SJSA1 (cell line): ENCODE measurements around the gene IL1RN. TPM values are rescaled to one million over a fixed set of nuclear protein-coding genes. Genes with fewer than 3 reads are reported as not detected.

Experiments
- DNase-seq, 2 experiments: peaks; one replicate each; pipeline ENCODE4 v3.0.0-alpha.2; 2015 to 2020; ENCODE audit warnings: low spot score in 2 of 2, low read depth in 1 of 2
- H3K27ac ChIP-seq: fragments of 250-450 bp; sonication (Bioruptor Pico); 2 replicates; pipeline ENCODE4 v1.5.1; 2020; ENCODE audit warnings: mild to moderate bottlenecking, moderate library complexity
- H3K27me3 ChIP-seq: fragments of 250-450 bp; sonication (Bioruptor Pico); replicated peaks from 2 replicates; pipeline ENCODE4 v1.5.1; 2020; ENCODE audit warnings: mild to moderate bottlenecking, moderate library complexity
- H3K36me3 ChIP-seq: fragments of 250-450 bp; sonication (Bioruptor Pico); 2 replicates; pipeline ENCODE4 v1.5.1; 2020; ENCODE audit warnings: mild to moderate bottlenecking
- H3K4me1 ChIP-seq: fragments of 250-450 bp; sonication (Bioruptor Pico); replicated peaks from 2 replicates; pipeline ENCODE4 v1.6.1; 2021; ENCODE audit warnings: mild to moderate bottlenecking
- H3K4me3 ChIP-seq: fragments of 250-450 bp; sonication (Bioruptor Pico); 2 replicates; pipeline ENCODE4 v1.5.1; 2020; ENCODE audit warnings: mild to moderate bottlenecking
- H3K9me3 ChIP-seq: fragments of 250-450 bp; sonication (Bioruptor Pico); replicated peaks from 2 replicates; pipeline ENCODE4 v1.5.1; 2020; ENCODE audit warnings: mild to moderate bottlenecking
- total RNA-seq: library from RNA; depleted of rRNA; stranded (reverse); fragments of >200 nt; shearing (Covaris generic); gene quantifications from 2 replicates; pipeline ENCODE4 v1.2.3, GENCODE V29; 2014; rRNA removed

IL1RN gene
- total RNA-seq, 1 experiment from 2014 or later, result not detected

- no peaks in the 10 kb centered on the region for H3K9me3 ChIP-seq
- H3K4me1 ChIP-seq, result no peaks in the 10 kb centered on the region
- no peaks in the 10 kb centered on the region for H3K36me3 ChIP-seq
- DNase-seq, result no peak
- no peak overlapping the region for H3K4me3 ChIP-seq
- no peaks in the 10 kb centered on the region for H3K27me3 ChIP-seq
- H3K27ac ChIP-seq, result no peak overlapping the region
These were observed 54.1 kb downstream of the IL1RN start for GRCh38 chr2:113181258-113182051.

GRCh38 chr2:113182471-113183260 is 55.3 kb downstream of the IL1RN start:
- no peak overlapping the region for H3K4me3 ChIP-seq
- no peaks in the 10 kb centered on the region for H3K36me3 ChIP-seq
- H3K9me3 ChIP-seq, result no peaks in the 10 kb centered on the region
- no peaks in the 10 kb centered on the region for H3K4me1 ChIP-seq
- no peak for DNase-seq
- H3K27ac ChIP-seq, result no peak overlapping the region
- no peaks in the 10 kb centered on the region for H3K27me3 ChIP-seq

- Histone ChIP-seq H3K4me1 (no peaks in the 10 kb centered on the region), H3K9me3 (no peaks in the 10 kb centered on the region), H3K4me3 (no peak overlapping the region), H3K27me3 (no peaks in the 10 kb centered on the region), H3K36me3 (no peaks in the 10 kb centered on the region), H3K27ac (no peak overlapping the region)
- DNase-seq, result no peak
These were observed 55.9 kb downstream of the IL1RN start for GRCh38 chr2:113183264-113183663.

Other genes with a start within 250 kb of the IL1RN start
- gene IL37, start 216.4 kb upstream of the IL1RN start, total RNA-seq, result not detected in 2 replicates
- gene IL36G, start 149.6 kb upstream of the IL1RN start, total RNA-seq, result not detected in 2 replicates
- gene IL36A, start 122.1 kb upstream of the IL1RN start, total RNA-seq, result not detected in 2 replicates
- not detected in 2 replicates for gene IL36B, start 74.7 kb upstream of the IL1RN start, total RNA-seq
- not detected in 2 replicates for gene IL36RN, start 68.4 kb upstream of the IL1RN start, total RNA-seq
- not detected in 2 replicates for gene IL1F10, start 59.6 kb upstream of the IL1RN start, total RNA-seq
- 1.7 and 3.2 TPM in 2 replicates for gene PSD4, start 46.4 kb downstream of the IL1RN start, total RNA-seq
- gene PAX8, start 151.3 kb downstream of the IL1RN start, total RNA-seq, result not detected in 2 replicates